SK-N-SH treated with all-trans-retinoic acid at 6 μM for 48 hours (cell line): Measurements from ENCODE around the gene TRIM65.

Experiments used
- ATAC-seq: fragments of 200-7000 bp; cut with Tn5 transposase; 3 replicates; pipeline ENCODE4 v1.9.1; 2020; ENCODE audit warnings: mild to moderate bottlenecking, moderate library complexity
- ARNTL ChIP-seq: fragments of 450-650 bp; formaldehyde crosslinking; IDR thresholded peaks from 2 replicates; pipeline ENCODE4 v1.5.0; 2020; ENCODE audit warnings: low read depth, mild to moderate bottlenecking, moderate library complexity, borderline replicate concordance
- BACH2 ChIP-seq: fragments of 250-450 bp; sonication (Bioruptor Pico); IDR thresholded peaks from 2 replicates; pipeline ENCODE4 v1.9.0; 2021; ENCODE audit warnings: mild to moderate bottlenecking, borderline replicate concordance
- CSDC2 ChIP-seq: fragments of 250-450 bp; sonication (Bioruptor Pico); IDR thresholded peaks from 2 replicates; pipeline ENCODE4 v1.5.0; 2020; ENCODE audit warnings: mild to moderate bottlenecking, moderate library complexity
- ESRRG ChIP-seq: fragments of 250-450 bp; sonication (Bioruptor Pico); IDR thresholded peaks from 2 replicates; pipeline ENCODE4 v1.6.1; 2021; ENCODE audit warnings: mild to moderate bottlenecking
- GLIS3 ChIP-seq: fragments of 250-450 bp; sonication (Bioruptor Pico); IDR thresholded peaks from 2 replicates; pipeline ENCODE4 v1.5.0; 2020; ENCODE audit warnings: mild to moderate bottlenecking, moderate library complexity
- ISL1 ChIP-seq: fragments of 250-450 bp; sonication (Bioruptor Pico); IDR thresholded peaks from 2 replicates; pipeline ENCODE4 v2.1.2; 2022; ENCODE audit warnings: mild to moderate bottlenecking, moderate library complexity
- OSR1 ChIP-seq: fragments of 250-450 bp; sonication (Bioruptor Pico); IDR thresholded peaks from 2 replicates; pipeline ENCODE4 v1.8.0; 2022; ENCODE audit warnings: moderate library complexity, mild to moderate bottlenecking, inconsistent platforms
- PPARA ChIP-seq: fragments of 250-450 bp; sonication (Bioruptor Pico); IDR thresholded peaks from 2 replicates; pipeline ENCODE4 v1.5.0; 2020; ENCODE audit warnings: mild to moderate bottlenecking, borderline replicate concordance
- RARB ChIP-seq: fragments of 250-450 bp; sonication (Bioruptor Pico); IDR thresholded peaks from 2 replicates; pipeline ENCODE4 v1.8.0; 2021; ENCODE audit warnings: mild to moderate bottlenecking, moderate library complexity
- SNAI2 ChIP-seq: fragments of 250-450 bp; sonication (Bioruptor Pico); IDR thresholded peaks from 2 replicates; pipeline ENCODE4 v1.5.0; 2020; ENCODE audit warnings: mild to moderate bottlenecking, moderate library complexity
- TCF4 ChIP-seq: fragments of 250-450 bp; sonication (Bioruptor Pico); IDR thresholded peaks from 2 replicates; pipeline ENCODE4 v1.8.0; 2021; ENCODE audit warnings: mild to moderate bottlenecking, moderate library complexity, borderline replicate concordance
- TOX ChIP-seq: fragments of 250-450 bp; sonication (Bioruptor Pico); IDR thresholded peaks from 2 replicates; pipeline ENCODE4 v1.8.0; 2021; ENCODE audit warnings: mild to moderate bottlenecking, moderate library complexity, borderline replicate concordance
- ZC3H10 ChIP-seq: fragments of 250-450 bp; sonication (Bioruptor Pico); IDR thresholded peaks from 2 replicates; pipeline ENCODE4 v1.5.1; 2021; ENCODE audit warnings: mild to moderate bottlenecking, moderate library complexity
- ZFP3 ChIP-seq: fragments of 250-450 bp; sonication (Bioruptor Pico); IDR thresholded peaks from 2 replicates; pipeline ENCODE4 v1.5.0; 2020; ENCODE audit warnings: mild to moderate bottlenecking, moderate library complexity
- ZFP30 ChIP-seq: fragments of 450-650 bp; formaldehyde crosslinking; IDR thresholded peaks from 2 replicates; pipeline ENCODE4 v1.5.0; 2022; ENCODE audit warnings: mild to moderate bottlenecking, moderate library complexity
- ZNF565 ChIP-seq: fragments of 450-650 bp; formaldehyde crosslinking; conservative IDR thresholded peaks from 2 replicates; pipeline ENCODE4 v1.5.0; 2020; ENCODE audit warnings: low read depth, mild to moderate bottlenecking, moderate library complexity
- ZNF70 ChIP-seq: fragments of 450-650 bp; formaldehyde crosslinking; IDR thresholded peaks from 2 replicates; pipeline ENCODE4 v1.5.0; 2020; ENCODE audit warnings: mild to moderate bottlenecking, moderate library complexity
- ZNF8 ChIP-seq: fragments of 450-650 bp; formaldehyde crosslinking; IDR thresholded peaks from 2 replicates; pipeline ENCODE4 v1.5.0; 2020; ENCODE audit warnings: mild to moderate bottlenecking, moderate library complexity
- TF ChIP-seq, protein P1 (sequence below): fragments of 250-450 bp; sonication (Bioruptor Pico); IDR thresholded peaks from 2 replicates; pipeline ENCODE4 v1.5.0; 2020; ENCODE audit warnings: mild to moderate bottlenecking, moderate library complexity
- TF ChIP-seq, protein P2 (sequence below): fragments of 250-450 bp; sonication (Bioruptor Pico); IDR thresholded peaks from 2 replicates; pipeline ENCODE4 v1.5.1; 2021; ENCODE audit warnings: mild to moderate bottlenecking, moderate library complexity
- TF ChIP-seq, protein P3 (sequence below): fragments of 250-450 bp; sonication (Bioruptor Pico); IDR thresholded peaks from 2 replicates; pipeline ENCODE4 v1.8.0; 2021; ENCODE audit warnings: low read depth, mild to moderate bottlenecking, moderate library complexity, borderline replicate concordance

Gene TRIM65

DNA sequence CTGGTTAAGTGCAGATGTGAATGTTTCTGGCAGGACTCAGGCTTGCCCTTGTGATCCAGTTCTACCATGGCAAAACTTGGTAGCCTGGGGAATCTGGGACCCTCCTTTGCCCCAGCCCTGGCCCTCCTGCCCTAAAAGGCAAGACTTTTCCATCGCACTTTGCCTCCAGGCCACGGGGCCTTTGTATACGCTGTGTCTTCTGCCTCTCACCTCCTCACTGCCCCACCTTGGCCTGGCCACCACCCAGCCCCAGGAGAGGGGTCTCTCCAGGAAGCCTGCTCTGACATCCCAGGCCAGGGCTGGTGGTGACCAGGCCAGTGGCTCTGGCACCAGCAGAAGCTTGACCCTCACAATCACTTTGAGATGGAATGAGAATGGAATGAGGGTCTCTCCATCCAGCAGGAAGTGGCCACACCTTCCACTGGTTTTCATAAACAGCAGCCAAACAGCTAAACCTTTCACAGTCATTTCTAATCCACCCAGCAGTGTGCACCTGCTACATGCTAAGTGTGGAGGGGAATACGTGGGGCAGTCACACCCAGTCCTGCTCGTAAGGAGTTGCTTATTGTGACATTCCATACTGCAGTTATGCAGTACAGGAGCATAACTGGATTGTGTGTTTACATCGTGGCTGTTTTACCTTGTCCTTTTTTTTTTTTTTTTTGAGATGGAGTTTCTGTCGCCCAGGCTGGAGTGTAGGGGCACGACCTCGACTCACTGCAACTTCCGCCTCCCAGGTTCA, 9.6 kb upstream of the TRIM65 start:
- ATAC-seq = no peak
- TF ChIP-seq ZNF8 (no peak), SNAI2 (CRISPR knock-in tag) (no peak), ZNF70 (no peak), ZFP30 (no peak), BACH2 (no peak), ZFP3 (CRISPR knock-in tag) (no peak), ARNTL (CRISPR knock-in tag) (no peak), ISL1 (CRISPR knock-in tag) (no peak), TCF4 (CRISPR knock-in tag) (no peak), OSR1 (no peak), CSDC2 (no peak), GLIS3 (CRISPR knock-in tag) (no peak), TOX (CRISPR knock-in tag) (no peak), ZC3H10 (CRISPR knock-in tag) (no peak), RARB (CRISPR knock-in tag) (no peak)
- TF ChIP-seq, protein P1, sequence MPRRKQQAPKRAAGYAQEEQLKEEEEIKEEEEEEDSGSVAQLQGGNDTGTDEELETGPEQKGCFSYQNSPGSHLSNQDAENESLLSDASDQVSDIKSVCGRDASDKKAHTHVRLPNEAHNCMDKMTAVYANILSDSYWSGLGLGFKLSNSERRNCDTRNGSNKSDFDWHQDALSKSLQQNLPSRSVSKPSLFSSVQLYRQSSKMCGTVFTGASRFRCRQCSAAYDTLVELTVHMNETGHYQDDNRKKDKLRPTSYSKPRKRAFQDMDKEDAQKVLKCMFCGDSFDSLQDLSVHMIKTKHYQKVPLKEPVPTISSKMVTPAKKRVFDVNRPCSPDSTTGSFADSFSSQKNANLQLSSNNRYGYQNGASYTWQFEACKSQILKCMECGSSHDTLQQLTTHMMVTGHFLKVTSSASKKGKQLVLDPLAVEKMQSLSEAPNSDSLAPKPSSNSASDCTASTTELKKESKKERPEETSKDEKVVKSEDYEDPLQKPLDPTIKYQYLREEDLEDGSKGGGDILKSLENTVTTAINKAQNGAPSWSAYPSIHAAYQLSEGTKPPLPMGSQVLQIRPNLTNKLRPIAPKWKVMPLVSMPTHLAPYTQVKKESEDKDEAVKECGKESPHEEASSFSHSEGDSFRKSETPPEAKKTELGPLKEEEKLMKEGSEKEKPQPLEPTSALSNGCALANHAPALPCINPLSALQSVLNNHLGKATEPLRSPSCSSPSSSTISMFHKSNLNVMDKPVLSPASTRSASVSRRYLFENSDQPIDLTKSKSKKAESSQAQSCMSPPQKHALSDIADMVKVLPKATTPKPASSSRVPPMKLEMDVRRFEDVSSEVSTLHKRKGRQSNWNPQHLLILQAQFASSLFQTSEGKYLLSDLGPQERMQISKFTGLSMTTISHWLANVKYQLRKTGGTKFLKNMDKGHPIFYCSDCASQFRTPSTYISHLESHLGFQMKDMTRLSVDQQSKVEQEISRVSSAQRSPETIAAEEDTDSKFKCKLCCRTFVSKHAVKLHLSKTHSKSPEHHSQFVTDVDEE (CRISPR knock-in tag) = no peak
- TF ChIP-seq, protein P2, sequence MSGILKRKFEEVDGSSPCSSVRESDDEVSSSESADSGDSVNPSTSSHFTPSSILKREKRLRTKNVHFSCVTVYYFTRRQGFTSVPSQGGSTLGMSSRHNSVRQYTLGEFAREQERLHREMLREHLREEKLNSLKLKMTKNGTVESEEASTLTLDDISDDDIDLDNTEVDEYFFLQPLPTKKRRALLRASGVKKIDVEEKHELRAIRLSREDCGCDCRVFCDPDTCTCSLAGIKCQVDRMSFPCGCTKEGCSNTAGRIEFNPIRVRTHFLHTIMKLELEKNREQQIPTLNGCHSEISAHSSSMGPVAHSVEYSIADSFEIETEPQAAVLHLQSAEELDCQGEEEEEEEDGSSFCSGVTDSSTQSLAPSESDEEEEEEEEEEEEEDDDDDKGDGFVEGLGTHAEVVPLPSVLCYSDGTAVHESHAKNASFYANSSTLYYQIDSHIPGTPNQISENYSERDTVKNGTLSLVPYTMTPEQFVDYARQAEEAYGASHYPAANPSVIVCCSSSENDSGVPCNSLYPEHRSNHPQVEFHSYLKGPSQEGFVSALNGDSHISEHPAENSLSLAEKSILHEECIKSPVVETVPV (CRISPR knock-in tag) = no peak

DNA sequence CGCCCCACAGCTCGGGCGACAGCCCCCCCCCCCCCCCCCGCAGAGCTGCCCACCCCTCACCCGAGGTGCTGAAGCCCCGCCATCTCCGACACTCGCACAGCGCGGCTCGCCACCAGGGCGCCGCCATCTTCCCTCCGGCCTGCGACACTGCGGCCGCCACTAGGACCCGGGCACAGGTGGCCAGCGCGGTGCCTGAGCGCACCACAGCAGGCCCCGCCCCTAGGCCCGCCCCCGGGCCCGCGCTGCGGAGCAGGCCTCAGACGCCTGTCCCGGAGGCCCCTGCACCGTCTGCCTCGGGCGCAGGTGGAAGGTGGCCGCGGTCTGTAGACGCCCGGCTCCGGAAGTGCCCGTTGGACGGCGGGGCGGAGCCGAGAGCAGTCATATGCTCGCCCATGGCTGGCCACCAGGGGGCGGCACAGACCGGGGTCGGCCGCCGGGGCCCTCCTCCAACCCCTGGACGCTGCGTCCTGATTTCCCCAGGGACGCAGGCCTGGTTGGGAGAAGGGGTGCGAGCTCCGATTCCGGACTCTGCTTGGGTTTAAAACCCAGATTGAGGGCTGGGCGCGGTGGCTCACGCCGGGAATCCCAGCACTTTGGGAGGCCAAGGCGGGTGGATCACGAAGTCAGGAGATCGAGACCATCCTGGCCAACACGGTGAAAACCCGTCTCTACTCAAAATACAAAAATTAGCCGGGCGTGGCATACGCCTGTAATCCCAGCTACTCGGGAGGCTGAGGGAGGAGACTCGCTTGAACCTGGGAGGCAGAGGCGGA, 8.2 kb upstream of the TRIM65 start, which contains the start of gene MRPL38:
TSS of gene MRPL38 (minus strand) at position 136 of the 773 bp plus-strand sequence. CDS start at position 127, 9 bp downstream.
- peak; percentile 98 for ATAC-seq
- TF ChIP-seq SNAI2 (CRISPR knock-in tag) = no peak
- no peak for TF ChIP-seq ZNF8
- TF ChIP-seq ZNF565 = no peak; the same call in 1 of the 2 replicates
- no peak for TF ChIP-seq BACH2
- TF ChIP-seq, protein P3, sequence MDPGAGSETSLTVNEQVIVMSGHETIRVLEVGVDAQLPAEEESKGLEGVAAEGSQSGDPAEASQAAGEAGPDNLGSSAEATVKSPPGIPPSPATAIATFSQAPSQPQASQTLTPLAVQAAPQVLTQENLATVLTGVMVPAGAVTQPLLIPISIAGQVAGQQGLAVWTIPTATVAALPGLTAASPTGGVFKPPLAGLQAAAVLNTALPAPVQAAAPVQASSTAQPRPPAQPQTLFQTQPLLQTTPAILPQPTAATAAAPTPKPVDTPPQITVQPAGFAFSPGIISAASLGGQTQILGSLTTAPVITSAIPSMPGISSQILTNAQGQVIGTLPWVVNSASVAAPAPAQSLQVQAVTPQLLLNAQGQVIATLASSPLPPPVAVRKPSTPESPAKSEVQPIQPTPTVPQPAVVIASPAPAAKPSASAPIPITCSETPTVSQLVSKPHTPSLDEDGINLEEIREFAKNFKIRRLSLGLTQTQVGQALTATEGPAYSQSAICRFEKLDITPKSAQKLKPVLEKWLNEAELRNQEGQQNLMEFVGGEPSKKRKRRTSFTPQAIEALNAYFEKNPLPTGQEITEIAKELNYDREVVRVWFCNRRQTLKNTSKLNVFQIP = 0 out of 2 replicates have a peak, but pooled peaks have one; percentile 8
- TF ChIP-seq ESRRG = 0 out of 2 replicates have a peak, but pooled peaks have one; percentile 66
- no peak for TF ChIP-seq CSDC2
- peak; percentile 41; the same call in 1 of the 2 replicates for TF ChIP-seq TCF4 (CRISPR knock-in tag)
- TF ChIP-seq ISL1 (CRISPR knock-in tag) = no peak
- TF ChIP-seq RARB (CRISPR knock-in tag) = no peak; the same call in 1 of the 2 replicates
- no peak for TF ChIP-seq TOX (CRISPR knock-in tag)
- TF ChIP-seq, protein P2 (CRISPR knock-in tag) = peak; percentile 66; the same call in 1 of the 2 replicates
- TF ChIP-seq ZNF70 = no peak
- no peak for TF ChIP-seq PPARA
- no peak for TF ChIP-seq ARNTL (CRISPR knock-in tag)
- TF ChIP-seq ZC3H10 (CRISPR knock-in tag) = 0 out of 2 replicates have a peak, but pooled peaks have one; percentile 4
- no peak for TF ChIP-seq OSR1
- TF ChIP-seq GLIS3 (CRISPR knock-in tag) = no peak; the same call in 1 of the 2 replicates
- TF ChIP-seq, protein P1 (CRISPR knock-in tag) = peak; percentile 89
